Fibroblast of skin of right quadriceps (primary cell): ENCODE results near the gene C1orf122.

Source experiments
- DNase-seq: peaks from one replicate; pipeline ENCODE4 v3.0.0-alpha.2; 2013

The C1orf122 gene

GRCh38 chr1:37802439-37802838, 5.2 kb upstream of the C1orf122 start:
- DNase-seq = no peak

- no peak for DNase-seq
Observed at GRCh38 chr1:37807220-37807554, 403 bp upstream of the C1orf122 start.

GRCh38 chr1:37808369-37809319, 1.1 kb downstream of the C1orf122 start:
- peak; percentile 74 for DNase-seq

- no peak for DNase-seq
Observed at GRCh38 chr1:37809942-37810341, 2.4 kb downstream of the C1orf122 start.

GRCh38 chr1:37811027-37811655, 3.6 kb downstream of the C1orf122 start:
- peak; percentile 76 for DNase-seq

GRCh38 chr1:37813529-37814145, 6.0 kb downstream of the C1orf122 start:
- no peak for DNase-seq

GRCh38 chr1:37814252-37814651, 6.7 kb downstream of the C1orf122 start:
- no peak for DNase-seq

GRCh38 chr1:37817481-37817880, 9.9 kb downstream of the C1orf122 start:
- DNase-seq = no peak

GRCh38 chr1:37821481-37821880, 13.9 kb downstream of the C1orf122 start:
- DNase-seq = no peak

GRCh38 chr1:37822906-37823815, 15.6 kb downstream of the C1orf122 start:
- DNase-seq = no peak

- DNase-seq = no peak
Observed at GRCh38 chr1:37824001-37824400, 16.4 kb downstream of the C1orf122 start.

GRCh38 chr1:37825506-37825905, 17.9 kb downstream of the C1orf122 start:
- DNase-seq = no peak

- DNase-seq = no peak
Observed at GRCh38 chr1:37828410-37829074, 21.0 kb downstream of the C1orf122 start.

- DNase-seq = no peak
Observed at GRCh38 chr1:37831109-37831508, 23.5 kb downstream of the C1orf122 start.

GRCh38 chr1:37831809-37832208, 24.2 kb downstream of the C1orf122 start:
- DNase-seq = no peak

- DNase-seq = no peak
Observed at GRCh38 chr1:37836788-37837187, 29.2 kb downstream of the C1orf122 start.

GRCh38 chr1:37839676-37840075, 32.1 kb downstream of the C1orf122 start:
- DNase-seq = no peak

- no peak for DNase-seq
Observed at GRCh38 chr1:37840711-37841110, 33.1 kb downstream of the C1orf122 start.

- no peak for DNase-seq
Observed at GRCh38 chr1:37841652-37842051, 34.1 kb downstream of the C1orf122 start.

GRCh38 chr1:37844536-37844935, 36.9 kb downstream of the C1orf122 start:
- DNase-seq = no peak

- no peak for DNase-seq
Observed at GRCh38 chr1:37845049-37845646, 37.6 kb downstream of the C1orf122 start.

- DNase-seq = no peak
Observed at GRCh38 chr1:37845786-37846185, 38.2 kb downstream of the C1orf122 start.
